HEK293T (cell line): ENCODE measurements around the gene MORN2.

ENCODE experiments used
- ARNT ChIP-seq: fragments of 450-650 bp; IDR thresholded peaks from 2 replicates; pipeline ENCODE4 v1.6.1; 2017; ENCODE audit warnings: mild to moderate bottlenecking
- BHLHE40 ChIP-seq: fragments of 450-650 bp; IDR thresholded peaks from 2 replicates; pipeline ENCODE4 v1.6.1; 2016; ENCODE audit warnings: mild to moderate bottlenecking, moderate library complexity, borderline replicate concordance
- CTBP1 ChIP-seq: fragments of 450-650 bp; IDR thresholded peaks from 2 replicates; pipeline ENCODE4 v1.6.1; 2016; ENCODE audit warnings: borderline replicate concordance
- ELF4 ChIP-seq: fragments of 450-650 bp; IDR thresholded peaks from 2 replicates; pipeline ENCODE4 v1.6.1; 2017; ENCODE audit warnings: antibody characterized with exemption
- FOXA1 ChIP-seq: fragments of 450-650 bp; IDR thresholded peaks from 2 replicates; pipeline ENCODE4 v1.6.1; 2016; ENCODE audit warnings: mild to moderate bottlenecking
- FOXK2 ChIP-seq: fragments of 450-650 bp; IDR thresholded peaks from 2 replicates; pipeline ENCODE4 v1.6.1; 2016; ENCODE audit warnings: mild to moderate bottlenecking
- FOXM1 ChIP-seq: fragments of 450-650 bp; IDR thresholded peaks from 2 replicates; pipeline ENCODE4 v1.6.1; 2017; ENCODE audit warnings: mild to moderate bottlenecking, borderline replicate concordance
- HDGF ChIP-seq: fragments of 450-650 bp; IDR thresholded peaks from 2 replicates; pipeline ENCODE4 v1.6.1; 2017; ENCODE audit warnings: antibody characterized with exemption, borderline replicate concordance
- L3MBTL2 ChIP-seq: fragments of 450-650 bp; conservative IDR thresholded peaks from 2 replicates; pipeline ENCODE4 v1.6.1; 2016; ENCODE audit warnings: mild to moderate bottlenecking
- LEF1 ChIP-seq: fragments of 450-650 bp; IDR thresholded peaks from 2 replicates; pipeline ENCODE4 v1.6.1; 2017; ENCODE audit warnings: mild to moderate bottlenecking, borderline replicate concordance
- PKNOX1 ChIP-seq: fragments of 450-650 bp; IDR thresholded peaks from 2 replicates; pipeline ENCODE4 v1.6.1; 2016
- SP1 ChIP-seq: fragments of 450-650 bp; IDR thresholded peaks from 2 replicates; pipeline ENCODE4 v1.6.1; 2017
- SUZ12 ChIP-seq: fragments of 450-650 bp; IDR thresholded peaks from 2 replicates; pipeline ENCODE4 v1.6.1; 2016; ENCODE audit warnings: mild to moderate bottlenecking
- ZNF384 ChIP-seq: fragments of 450-650 bp; IDR thresholded peaks from 2 replicates; pipeline ENCODE4 v1.6.1; 2016

GRCh38 chr2:38909872-38910271 is 34.1 kb downstream of the MORN2 start:
- TF ChIP-seq L3MBTL2, result no peak
- TF ChIP-seq ZNF384, result no peak
- TF ChIP-seq FOXK2, result no peak
- TF ChIP-seq LEF1, result no peak
- no peak for TF ChIP-seq SP1
- TF ChIP-seq ELF4, result no peak
- TF ChIP-seq PKNOX1, result no peak
- no peak for TF ChIP-seq ARNT
- TF ChIP-seq FOXA1, result no peak
- TF ChIP-seq FOXM1, result no peak
- TF ChIP-seq SUZ12, result no peak
- TF ChIP-seq BHLHE40, result no peak
- TF ChIP-seq HDGF, result no peak
- no peak for TF ChIP-seq CTBP1
